Measurements from ENCODE around the gene ACSL5. TPM values are rescaled to one million over a fixed set of nuclear protein-coding genes. Genes with fewer than 3 reads are reported as not detected.

The ACSL5 gene
- total and polyA plus RNA-seq, 2 of the 8 experiments (the other 6 are each of a cell fraction or from before 2014, with no cell fraction given): not detected

DNA sequence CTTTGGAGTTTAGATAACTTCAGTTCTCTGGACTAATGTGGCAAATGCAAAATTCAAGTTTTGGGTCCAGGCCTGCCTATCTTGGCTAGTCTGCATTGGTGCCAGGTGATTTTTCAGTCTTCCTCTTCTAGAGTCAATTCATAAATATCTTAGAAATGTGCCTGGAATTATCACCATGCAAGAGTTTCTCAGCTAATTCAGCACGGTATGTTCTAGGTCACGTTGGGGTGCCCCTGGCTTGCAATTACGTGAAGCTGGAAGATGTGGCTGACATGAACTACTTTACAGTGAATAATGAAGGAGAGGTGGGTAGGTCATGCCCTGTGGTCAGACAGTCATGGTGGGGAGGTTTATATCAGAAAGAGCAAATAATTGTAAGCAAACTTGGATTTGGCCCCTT, 47.8 kb downstream of the ACSL5 start:
- no peak for DNase-seq (ENCODE audit: low read depth in 1 of 2, low spot score in 2 of 2)
- 79% methylated on average over 3 of the region's 3 CpGs; no CpG with 5 or more reads in 1 of the 2 experiments for WGBS, 2 experiments (ENCODE audit: extremely low coverage in 1 of 2, insufficient coverage in 1 of 2, insufficient read length in 1 of 2, insufficient replicate concordance in 2 of 2, low coverage in 1 of 2, low lambda C conversion rate in 2 of 2, missing lambda C conversion rate in 1 of 2)
- Histone ChIP-seq H3K27me3 (replicated peaks in 1 of 4; ENCODE audit: control insufficient read depth in 3 of 4, extremely low read depth in 1 of 4, insufficient read depth in 3 of 4, low read length in 3 of 4) (no peaks in the 10 kb centered on the region), H2BK20ac (ENCODE audit: low read length) (no peak overlapping the region), H3K14ac (ENCODE audit: insufficient read length) (no peak overlapping the region), H3K56ac (replicated peaks; ENCODE audit: insufficient read length, low read depth, low read length) (no peak overlapping the region), H4K5ac (ENCODE audit: insufficient read length, low read depth, low read length) (no peak overlapping the region), H2BK15ac (ENCODE audit: low read length) (no peak overlapping the region), H3K23me2 (ENCODE audit: low read depth, low read length) (no peaks in the 10 kb centered on the region), H2AK5ac (ENCODE audit: low read depth, low read length) (no peak overlapping the region), H3K4me1 (replicated peaks in 1 of 4; ENCODE audit: control insufficient read depth in 3 of 4, insufficient read depth in 4 of 4, low read length in 3 of 4) (no peaks in the 10 kb centered on the region), H4K20me1 (replicated peaks in 1 of 2; ENCODE audit: control insufficient read depth in 1 of 2, insufficient read depth in 2 of 2, low read length in 2 of 2) (no peaks in the 10 kb centered on the region), H3K23ac (ENCODE audit: insufficient read length) (no peak overlapping the region), H3K4me3 (ENCODE audit: extremely low read depth in 1 of 4, insufficient read depth in 2 of 4, low read depth in 3 of 4, low read length in 4 of 4) (no peak overlapping the region), H4K91ac (replicated peaks; ENCODE audit: insufficient read length, low read length) (no peak overlapping the region), H4K8ac (ENCODE audit: extremely low read depth, insufficient read depth, low read length) (no peak overlapping the region), H3K27ac (ENCODE audit: low read depth, low read length) (no peak overlapping the region), H3K79me2 (ENCODE audit: control insufficient read depth in 1 of 2, insufficient read depth in 2 of 2, low read length in 2 of 2) (no peaks in the 10 kb centered on the region), H3K36me3 (ENCODE audit: control insufficient read depth in 2 of 4, insufficient read depth in 4 of 4, low read length in 3 of 4) (no peaks in the 10 kb centered on the region), H2BK5ac (ENCODE audit: low read depth, low read length) (no peak overlapping the region), H3K79me1 (ENCODE audit: low read depth, low read length) (no peaks in the 10 kb centered on the region), H2AFZ (ENCODE audit: low read length) (no peak overlapping the region), H3K4me2 (ENCODE audit: insufficient read depth in 1 of 2, low read depth in 2 of 2, low read length in 2 of 2) (no peak overlapping the region), H3K9ac (replicated peaks in 1 of 4; ENCODE audit: extremely low read depth in 1 of 4, low read depth in 3 of 4, low read length in 3 of 4) (no peak overlapping the region), H2BK12ac (ENCODE audit: low read depth, low read length) (no peak overlapping the region), H2BK120ac (replicated peaks; ENCODE audit: low read depth, low read length) (no peak overlapping the region), H3K9me3 (ENCODE audit: insufficient read depth in 2 of 2, low read depth in 1 of 2, low read length in 1 of 2) (no peaks in the 10 kb centered on the region), H3K18ac (ENCODE audit: extremely low read depth, low read length) (no peak overlapping the region), H3K4ac (replicated peaks; ENCODE audit: insufficient read length, low read depth, low read length) (no peak overlapping the region)
- ChIA-PET POLR2A (ENCODE audit: partially characterized antibody) (interaction anchor here (0.6 kb wide), 2 partner anchors 15 to 92 kb away, joined by 3 to 6 read pairs; no protein-coding TSS in a partner anchor), CTCF (ENCODE audit: partially characterized antibody) (interaction anchor here (1.0 to 1.6 kb wide), 3 partner anchors 9 to 114 kb away, joined by 3 to 5 read pairs (median 4); no protein-coding TSS in a partner anchor)
- TF ChIP-seq POLR2AphosphoS5 (IDR thresholded peaks at IDR 0.05; ENCODE audit: low read depth, low read length) (no peak), HDAC6 (IDR thresholded peaks at IDR 0.05; ENCODE audit: low read depth, low read length) (no peak), BCL11A (IDR thresholded peaks at IDR 0.05; ENCODE audit: low read depth in 2 of 2, low read length in 2 of 2) (no peak), TAF7 (optimal IDR thresholded peaks at IDR 0.05; ENCODE audit: borderline replicate concordance, low read depth, low read length) (no peak), FOSL1 (IDR thresholded peaks at IDR 0.05; ENCODE audit: insufficient read depth, low read depth, low read length) (no peak), RFX5 (IDR thresholded peaks at IDR 0.05; ENCODE audit: borderline replicate concordance, low read depth, low read length) (no peak), KDM1A (IDR thresholded peaks at IDR 0.05; ENCODE audit: borderline replicate concordance, low read length) (no peak)
- FAIRE-seq: no peak
